Hepatocyte (in vitro differentiated cells): ENCODE data around the gene OR5D14. TPM values are rescaled to one million over a fixed set of nuclear protein-coding genes. Genes with fewer than 3 reads are reported as not detected.

Source experiments
- DNase-seq: peaks from one replicate; pipeline ENCODE4 v3.0.0-alpha.2; 2016; ENCODE audit warnings: low spot score
- H2AFZ ChIP-seq: fragments of 200-600 bp; sonication (generic); 2 replicates; pipeline ENCODE4 v1.6.0; 2016; ENCODE audit warnings: antibody characterized with exemption, mild to moderate bottlenecking
- H3K27ac ChIP-seq: fragments of 200-600 bp; sonication (generic); 2 replicates; pipeline ENCODE4 v1.5.1; 2016; ENCODE audit warnings: mild to moderate bottlenecking
- H3K27me3 ChIP-seq: fragments of 200-600 bp; sonication (generic); 2 replicates; pipeline ENCODE4 v1.6.1; 2016
- H3K36me3 ChIP-seq: fragments of 200-600 bp; sonication (generic); replicated peaks from 2 replicates; pipeline ENCODE4 v1.5.1; 2016; ENCODE audit warnings: low read depth; ENCODE audit not compliant: insufficient read depth
- H3K4me1 ChIP-seq: fragments of 200-600 bp; sonication (generic); 2 replicates; pipeline ENCODE4 v1.5.1; 2016; ENCODE audit warnings: mild to moderate bottlenecking, moderate library complexity; ENCODE audit not compliant: insufficient read depth
- H3K4me2 ChIP-seq: fragments of 200-600 bp; sonication (generic); 2 replicates; pipeline ENCODE4 v1.6.0; 2016
- H3K4me3 ChIP-seq: fragments of 200-600 bp; sonication (generic); 2 replicates; pipeline ENCODE4 v1.5.1; 2016; ENCODE audit warnings: mild to moderate bottlenecking
- H3K79me2 ChIP-seq: fragments of 200-600 bp; sonication (generic); 2 replicates; pipeline ENCODE4 v1.6.0; 2017; ENCODE audit warnings: mild to moderate bottlenecking
- H3K9me2 ChIP-seq: fragments of 200-600 bp; sonication (generic); replicated peaks from 2 replicates; pipeline ENCODE4 v1.6.0; 2017; ENCODE audit warnings: mild to moderate bottlenecking; ENCODE audit not compliant: insufficient read depth
- H3K9me3 ChIP-seq: fragments of 200-600 bp; sonication (generic); 2 replicates; pipeline ENCODE4 v1.5.1; 2016; ENCODE audit warnings: low read depth, mild to moderate bottlenecking
- H4K20me1 ChIP-seq: fragments of 200-600 bp; sonication (generic); 2 replicates; pipeline ENCODE4 v1.6.0; 2016; ENCODE audit warnings: mild to moderate bottlenecking; ENCODE audit not compliant: insufficient read depth, poor library complexity, severe bottlenecking
- CTCF ChIP-seq: fragments of 200-600 bp; sonication (generic); IDR thresholded peaks from 2 replicates; pipeline ENCODE4 v1.5.1; 2016; ENCODE audit warnings: antibody characterized with exemption, mild to moderate bottlenecking; ENCODE audit not compliant: poor library complexity
- EZH2 ChIP-seq: fragments of 200-600 bp; sonication (generic); IDR thresholded peaks from 2 replicates; pipeline ENCODE4 v1.6.1; 2016; ENCODE audit warnings: antibody characterized with exemption, mild to moderate bottlenecking, borderline replicate concordance
- EZH2phosphoT487 ChIP-seq: fragments of 200-600 bp; sonication (generic); IDR thresholded peaks from one replicate; pipeline ENCODE4 v1.6.1; 2018; ENCODE audit warnings: antibody characterized with exemption, mild to moderate bottlenecking, low read depth, moderate library complexity; ENCODE audit not compliant: unreplicated experiment, severe bottlenecking
- WGBS: methylation state at CpG from one replicate; pipeline ENCODE4 v1.1.6; 2016; ENCODE audit warnings: low lambda C conversion rate; ENCODE audit errors: missing lambda C conversion rate; 5-methylcytosine and 5-hydroxymethylcytosine counted together
- polyA plus RNA-seq: library from polyadenylated mRNA; unstranded; fragments of >200 nt; fragmentation: Nextera tagmentation; extraction: Ambion mirVana; gene quantifications from 2 replicates; pipeline ENCODE4 v1.2.1, GENCODE V29; 2016
- total RNA-seq: library from RNA; depleted of rRNA; stranded (reverse); fragments of >200 nt; gene quantifications from 2 replicates; pipeline ENCODE4 v1.2.3, GENCODE V29; 2014

The OR5D14 gene
- total RNA-seq (not detected in 2 replicates), polyA plus RNA-seq (not detected in 2 replicates)

- H3K27ac ChIP-seq, result no peak within 1 kb of the TSS
- H3K4me2 ChIP-seq, result no peak within 1 kb of the TSS
- no peak for TF ChIP-seq CTCF
- no peak for TF ChIP-seq EZH2
- no peaks in the 10 kb centered on the region for H3K36me3 ChIP-seq
- H3K4me3 ChIP-seq, result no peak within 1 kb of the TSS
- H3K79me2 ChIP-seq, result no peaks in the 10 kb centered on the region
- H4K20me1 ChIP-seq, result no peaks in the 10 kb centered on the region
- no peaks in the 10 kb centered on the region for H3K4me1 ChIP-seq
- H3K27me3 ChIP-seq, result no peaks in the 10 kb centered on the region
- H3K9me3 ChIP-seq, result no peaks in the 10 kb centered on the region
- no peaks in the 10 kb centered on the region for H3K9me2 ChIP-seq
- H2AFZ ChIP-seq, result no peak within 1 kb of the TSS
- no peak for DNase-seq
Observed at GRCh38 chr11:55795256-55795655, at the start of gene OR5D14. OR5D14 (plus strand) TSS chr11:55795556; CDS start chr11:55795556, 0 bp downstream.

- Histone ChIP-seq H3K79me2 (no peaks in the 10 kb centered on the region), H2AFZ (no peak within 1 kb of the TSS), H3K9me2 (no peaks in the 10 kb centered on the region), H3K4me2 (no peak within 1 kb of the TSS), H4K20me1 (no peaks in the 10 kb centered on the region), H3K27me3 (no peaks in the 10 kb centered on the region), H3K4me1 (no peaks in the 10 kb centered on the region), H3K4me3 (no peak within 1 kb of the TSS), H3K36me3 (no peaks in the 10 kb centered on the region), H3K27ac (no peak within 1 kb of the TSS), H3K9me3 (no peaks in the 10 kb centered on the region)
- DNase-seq, result no peak
- TF ChIP-seq EZH2phosphoT487 (no peak), EZH2 (no peak), CTCF (no peak)
Observed at GRCh38 chr11:55773138-55773537, 22.2 kb upstream of the OR5D14 start, which contains the start of gene OR5D13. OR5D13 (plus strand) TSS chr11:55773438; CDS start chr11:55773438, 0 bp downstream.

- WGBS, result 69% methylated on average over 1 of the region's 1 CpG
- H4K20me1 ChIP-seq, result no peaks in the 10 kb centered on the region
- no peaks in the 10 kb centered on the region for H3K9me3 ChIP-seq
- no peaks in the 10 kb centered on the region for H3K9me2 ChIP-seq
- no peak overlapping the region for H3K4me3 ChIP-seq
- no peaks in the 10 kb centered on the region for H3K79me2 ChIP-seq
- H3K4me2 ChIP-seq, result no peak overlapping the region
- H3K36me3 ChIP-seq, result no peaks in the 10 kb centered on the region
- H3K27ac ChIP-seq, result no peak overlapping the region
- no peak for DNase-seq
- H3K4me1 ChIP-seq, result no peaks in the 10 kb centered on the region
- H2AFZ ChIP-seq, result no peak overlapping the region
- H3K27me3 ChIP-seq, result no peaks in the 10 kb centered on the region
- TF ChIP-seq CTCF, result no peak
- TF ChIP-seq EZH2, result no peak
- TF ChIP-seq EZH2phosphoT487, result no peak
Observed at GRCh38 chr11:55791606-55792005, 3.8 kb upstream of the OR5D14 start.

GRCh38 chr11:55793321-55793720 lies 2.0 kb upstream of the OR5D14 start:
- 69% methylated on average over 2 of the region's 2 CpGs for WGBS

More at GRCh38 chr11:55793321-55793720, 2.0 kb upstream of the OR5D14 start:
- TF ChIP-seq EZH2phosphoT487, result no peak
- no peak for TF ChIP-seq CTCF
- no peak for TF ChIP-seq EZH2
- H3K9me3 ChIP-seq, result no peaks in the 10 kb centered on the region
- no peaks in the 10 kb centered on the region for H3K36me3 ChIP-seq
- no peak overlapping the region for H2AFZ ChIP-seq
- no peak overlapping the region for H3K27ac ChIP-seq
- no peaks in the 10 kb centered on the region for H4K20me1 ChIP-seq
- H3K4me2 ChIP-seq, result no peak overlapping the region
- no peaks in the 10 kb centered on the region for H3K9me2 ChIP-seq
- H3K4me3 ChIP-seq, result no peak overlapping the region
- no peaks in the 10 kb centered on the region for H3K79me2 ChIP-seq
- DNase-seq, result no peak
- no peaks in the 10 kb centered on the region for H3K4me1 ChIP-seq
- H3K27me3 ChIP-seq, result no peaks in the 10 kb centered on the region
